ENCODE data around the gene IL1F10.

GRCh38 chr2:113028112-113028511 lies 39.7 kb upstream of the IL1F10 start:
- TF ChIP-seq CTCF (conservative IDR thresholded peaks at IDR 0.05; ENCODE audit: low read length) (no peak), EZH2phosphoT487 (IDR thresholded peaks at IDR 0.05; ENCODE audit: borderline replicate concordance, low read depth, low read length) (no peak)
